Astrocyte of the cerebellum (primary cell): ENCODE data around the gene KRT74.
A peak's percentile ranks its signal among the peaks of the same experiment; 100 is the strongest.

Experiments used
- DNase-seq: peaks from one replicate; pipeline ENCODE4 v3.0.0-alpha.2; 2011; ENCODE audit warnings: low read depth
- H3K4me3 ChIP-seq: 2 replicates; pipeline ENCODE4 v1.5.1; 2011; ENCODE audit warnings: mild to moderate bottlenecking, low read depth, low read length, moderate library complexity
- in situ Hi-C: cut with HindIII; loops from 2 replicates; pipeline ENCODE4 v1.10.0; 2017; ENCODE audit warnings: low sequenced_read_pairs
- TF ChIP-seq, protein P1 (sequence below): IDR thresholded peaks from 2 replicates; pipeline ENCODE4 v1.5.1; 2012; ENCODE audit warnings: low read length, low read depth, moderate library complexity, mild to moderate bottlenecking; ENCODE audit errors: missing control alignments

The KRT74 gene

DNA sequence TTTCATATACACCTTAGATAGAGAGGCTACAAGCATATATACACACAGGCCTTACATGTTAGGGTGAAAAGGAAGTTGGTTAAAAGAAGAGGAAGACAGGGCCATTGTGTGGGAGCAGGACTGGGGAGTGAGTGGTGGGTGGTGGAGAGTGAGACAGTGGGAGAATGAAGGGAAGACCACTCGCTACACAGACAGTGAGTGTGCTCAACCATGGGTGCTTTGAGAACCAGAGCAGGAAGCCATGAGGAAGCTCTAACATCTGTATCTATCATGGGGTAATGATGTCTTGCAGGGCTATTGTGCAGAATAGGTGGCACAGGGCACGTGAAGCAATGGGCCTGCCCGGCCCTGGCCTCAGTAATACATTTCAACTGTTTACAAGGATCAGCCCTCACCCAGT, 11.4 kb upstream of the KRT74 start:
- TF ChIP-seq, protein P1, sequence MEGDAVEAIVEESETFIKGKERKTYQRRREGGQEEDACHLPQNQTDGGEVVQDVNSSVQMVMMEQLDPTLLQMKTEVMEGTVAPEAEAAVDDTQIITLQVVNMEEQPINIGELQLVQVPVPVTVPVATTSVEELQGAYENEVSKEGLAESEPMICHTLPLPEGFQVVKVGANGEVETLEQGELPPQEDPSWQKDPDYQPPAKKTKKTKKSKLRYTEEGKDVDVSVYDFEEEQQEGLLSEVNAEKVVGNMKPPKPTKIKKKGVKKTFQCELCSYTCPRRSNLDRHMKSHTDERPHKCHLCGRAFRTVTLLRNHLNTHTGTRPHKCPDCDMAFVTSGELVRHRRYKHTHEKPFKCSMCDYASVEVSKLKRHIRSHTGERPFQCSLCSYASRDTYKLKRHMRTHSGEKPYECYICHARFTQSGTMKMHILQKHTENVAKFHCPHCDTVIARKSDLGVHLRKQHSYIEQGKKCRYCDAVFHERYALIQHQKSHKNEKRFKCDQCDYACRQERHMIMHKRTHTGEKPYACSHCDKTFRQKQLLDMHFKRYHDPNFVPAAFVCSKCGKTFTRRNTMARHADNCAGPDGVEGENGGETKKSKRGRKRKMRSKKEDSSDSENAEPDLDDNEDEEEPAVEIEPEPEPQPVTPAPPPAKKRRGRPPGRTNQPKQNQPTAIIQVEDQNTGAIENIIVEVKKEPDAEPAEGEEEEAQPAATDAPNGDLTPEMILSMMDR = no peak
- in situ Hi-C loops = no loop called here
- no peak for DNase-seq
- no peak overlapping the region for H3K4me3 ChIP-seq

DNA sequence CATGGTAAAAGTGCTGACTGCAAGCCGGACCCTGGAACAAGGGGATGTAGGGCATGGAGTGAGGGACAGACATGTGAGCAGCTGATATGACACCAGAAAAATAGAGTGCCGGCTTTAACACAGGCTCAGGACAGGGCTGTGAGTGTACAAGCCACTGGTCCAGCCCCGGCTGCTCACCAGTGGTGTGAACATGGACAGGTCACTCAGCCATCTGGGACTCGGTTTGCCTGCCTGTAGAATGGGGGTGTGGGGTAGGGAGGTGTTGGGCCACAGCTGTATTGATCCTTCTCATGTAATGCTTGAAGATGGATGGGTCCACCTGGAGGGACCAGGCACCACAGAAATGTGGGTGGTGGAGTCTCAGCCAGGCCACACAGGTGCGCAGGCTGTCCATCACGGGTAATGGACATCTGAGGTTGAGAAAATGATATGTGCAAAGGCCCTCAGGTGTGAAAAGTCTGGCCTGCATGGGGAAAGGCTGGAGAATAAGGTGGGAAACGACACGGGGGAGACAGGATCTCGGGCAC, 10.6 kb upstream of the KRT74 start:
- no peak for DNase-seq
- TF ChIP-seq, protein P1 = no peak
- in situ Hi-C loops = no loop called here
- H3K4me3 ChIP-seq = no peak overlapping the region

DNA sequence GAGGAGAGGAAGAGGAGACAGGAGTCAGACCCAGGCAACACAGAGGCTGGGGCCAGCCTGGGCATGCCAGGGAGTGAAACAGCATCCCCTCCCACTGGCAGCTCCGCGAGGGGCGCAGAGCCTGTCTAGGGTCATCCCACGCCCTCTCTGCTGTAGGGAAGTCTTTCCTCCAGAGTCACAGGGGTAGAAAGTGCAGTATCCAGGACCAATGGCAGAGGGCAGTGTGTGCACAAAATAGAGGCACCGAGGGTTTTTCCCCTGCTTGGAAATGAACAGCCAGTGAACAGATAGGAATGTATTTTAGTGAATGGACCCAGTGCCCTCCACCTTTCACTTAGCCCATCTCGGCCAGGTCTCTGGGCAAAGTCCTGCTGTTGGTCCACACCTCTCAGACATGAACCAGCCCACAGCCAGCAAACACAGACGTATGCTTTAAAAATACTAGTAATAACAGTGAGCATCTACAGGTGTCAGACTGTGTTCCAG, 9.4 kb upstream of the KRT74 start:
- H3K4me3 ChIP-seq = no peak overlapping the region
- DNase-seq = peak; percentile 22
- in situ Hi-C loops = no loop called here
- TF ChIP-seq, protein P1 = peak; percentile 75

DNA sequence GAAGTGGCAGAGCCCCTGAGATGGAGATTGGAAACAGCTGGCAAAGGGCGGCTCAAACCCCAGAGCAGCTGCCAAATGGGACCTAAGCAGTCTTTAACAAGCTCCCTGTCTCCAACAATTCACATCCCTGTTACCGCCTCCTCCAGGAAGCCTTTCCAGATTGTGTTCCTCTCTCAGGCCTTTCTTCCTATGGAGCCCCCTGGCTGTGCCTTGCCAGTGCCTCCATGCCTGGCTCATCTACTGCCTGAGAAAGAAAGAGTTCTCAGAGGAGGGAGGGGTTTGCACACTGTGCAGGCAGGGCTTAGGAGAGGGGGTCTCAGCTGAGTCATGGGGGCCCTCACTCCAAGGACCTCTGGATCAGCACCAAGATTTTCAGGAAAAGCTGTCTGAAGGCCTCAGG, 8.8 kb upstream of the KRT74 start:
- TF ChIP-seq, protein P1 = no peak
- in situ Hi-C loops = no loop called here
- DNase-seq = no peak
- no peak overlapping the region for H3K4me3 ChIP-seq

DNA sequence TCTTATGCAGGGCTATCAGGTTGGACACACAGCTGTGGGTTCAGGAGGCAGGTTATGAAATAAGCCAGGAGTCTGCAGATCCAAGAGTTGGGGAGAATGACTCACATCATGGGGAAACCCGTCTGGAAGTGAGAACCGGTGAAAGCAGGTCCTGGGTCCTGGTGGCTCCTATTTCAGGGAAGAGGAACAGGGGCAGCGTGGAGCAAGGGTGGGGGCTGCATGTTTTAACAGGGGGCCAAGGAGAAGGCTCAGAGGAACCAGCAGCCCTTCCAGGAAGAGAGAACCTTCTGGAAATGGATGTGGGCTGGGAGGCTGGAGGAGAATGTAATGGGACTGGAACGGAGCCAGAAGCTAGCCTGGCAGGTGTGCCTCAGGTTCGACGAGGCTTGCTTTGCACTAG, 7.8 kb upstream of the KRT74 start:
- in situ Hi-C loops = no loop called here
- TF ChIP-seq, protein P1 = no peak
- no peak overlapping the region for H3K4me3 ChIP-seq

DNA sequence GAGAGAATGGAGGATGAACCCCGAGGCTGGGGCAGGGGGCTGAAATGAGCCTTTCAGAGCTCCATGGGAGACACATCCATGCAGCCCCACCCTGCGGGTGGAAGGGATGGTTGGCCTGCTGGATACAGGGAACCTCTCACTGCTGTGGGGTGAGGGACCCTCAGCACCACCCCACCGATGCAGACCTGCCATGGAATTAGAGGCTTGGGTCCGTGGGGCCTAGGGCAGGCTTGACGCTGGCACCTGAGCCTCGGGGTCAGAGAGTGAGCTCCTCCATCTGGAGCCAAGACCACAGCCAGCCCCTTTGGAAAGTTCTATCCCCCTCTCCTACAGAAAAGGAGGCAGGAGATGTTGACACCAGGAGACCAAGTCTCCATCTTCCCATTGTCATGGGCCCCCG, 7.4 kb upstream of the KRT74 start:
- DNase-seq = no peak
- in situ Hi-C loops = no loop called here
- no peak overlapping the region for H3K4me3 ChIP-seq
- TF ChIP-seq, protein P1 = no peak

More for the DNA sequence above, 7.8 kb upstream of the KRT74 start:
- DNase-seq = no peak
